NB4 (cell line): Measurements from ENCODE around the gene BATF3.

Experiments
- DNase-seq: peaks from one replicate; pipeline ENCODE4 v3.0.0; 2010; ENCODE audit warnings: low read depth
- H3K4me3 ChIP-seq: one replicate; pipeline ENCODE4 v1.5.1; 2011; ENCODE audit warnings: mild to moderate bottlenecking, low read depth, low read length, moderate library complexity
- CTCF ChIP-seq: IDR thresholded peaks from one replicate; pipeline ENCODE4 v1.5.1; 2012; ENCODE audit warnings: low read depth, low read length
- MAX ChIP-seq: IDR thresholded peaks from 2 replicates; pipeline ENCODE4 v1.6.1; 2011; ENCODE audit warnings: low read depth, low read length
- MYC ChIP-seq: IDR thresholded peaks from 2 replicates; pipeline ENCODE4 v1.6.1; 2011; ENCODE audit warnings: low read depth, low read length
- POLR2A ChIP-seq: IDR thresholded peaks from 2 replicates; pipeline ENCODE4 v1.6.1; 2011; ENCODE audit warnings: mild to moderate bottlenecking; ENCODE audit not compliant: insufficient read length; ENCODE audit errors: extremely low read depth

Gene BATF3

GRCh38 chr1:212638492-212639151, 61.0 kb downstream of the BATF3 start:
- no peak overlapping the region for H3K4me3 ChIP-seq
- TF ChIP-seq POLR2A: no peak
- TF ChIP-seq MYC: no peak
- no peak for TF ChIP-seq CTCF
- TF ChIP-seq MAX: no peak
- DNase-seq: no peak

GRCh38 chr1:212637902-212638301, 61.7 kb downstream of the BATF3 start:
- H3K4me3 ChIP-seq: no peak overlapping the region
- no peak for TF ChIP-seq MAX
- no peak for TF ChIP-seq POLR2A
- no peak for TF ChIP-seq MYC
- no peak for TF ChIP-seq CTCF
- DNase-seq: no peak
